HG03139 (cell line): Measurements from ENCODE around the gene MRPL10.
A peak's percentile ranks its signal among the peaks of the same experiment; 100 is the strongest.

Source experiments
- ATAC-seq: cut with Tn5 transposase; IDR thresholded peaks from one replicate; pipeline ENCODE4 v1.9.1; 2021; ENCODE audit not compliant: unreplicated experiment

MRPL10 gene

DNA sequence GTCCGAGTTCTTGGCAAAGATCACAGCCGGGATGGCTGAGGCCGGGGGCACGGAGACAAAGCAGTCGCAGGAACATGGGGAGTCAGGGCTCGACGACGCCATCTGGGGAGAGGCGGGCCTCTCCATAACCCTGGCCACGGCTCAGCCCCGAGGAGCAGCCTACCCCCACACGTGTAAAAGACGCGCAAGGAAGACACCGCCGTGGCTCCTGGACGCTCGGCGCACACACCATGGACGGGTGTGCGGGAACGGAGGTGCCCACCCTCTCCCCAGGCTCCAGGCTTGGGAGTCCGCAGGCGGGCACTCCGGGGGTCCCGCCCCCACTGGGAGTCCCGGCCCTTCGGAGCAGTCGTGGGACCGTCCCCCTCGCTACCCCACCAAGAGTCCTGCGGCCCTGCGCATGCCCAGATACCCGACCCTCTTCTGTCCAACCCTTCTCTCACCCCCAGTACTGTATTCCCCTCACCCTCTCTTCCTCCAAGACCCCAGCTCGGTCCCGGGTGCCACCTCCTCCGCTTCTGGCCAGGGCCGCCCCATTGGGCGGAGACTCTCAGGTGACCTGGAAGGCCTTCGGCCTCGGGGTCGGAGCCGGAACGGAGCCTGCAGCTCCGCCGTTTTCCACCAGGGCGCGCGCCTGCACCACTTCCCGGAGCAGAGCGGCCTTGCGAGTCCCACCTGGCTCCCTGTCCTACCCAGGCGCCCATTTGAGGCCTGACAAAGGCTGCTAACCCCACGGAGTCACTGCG is 9.6 kb upstream of the MRPL10 start, which contains the start of gene SCRN2:
SCRN2 (minus strand) TSS at position 532 of the 746 bp plus-strand sequence; CDS start at position 102, 430 bp downstream.
- ATAC-seq, result peak; percentile 76

DNA sequence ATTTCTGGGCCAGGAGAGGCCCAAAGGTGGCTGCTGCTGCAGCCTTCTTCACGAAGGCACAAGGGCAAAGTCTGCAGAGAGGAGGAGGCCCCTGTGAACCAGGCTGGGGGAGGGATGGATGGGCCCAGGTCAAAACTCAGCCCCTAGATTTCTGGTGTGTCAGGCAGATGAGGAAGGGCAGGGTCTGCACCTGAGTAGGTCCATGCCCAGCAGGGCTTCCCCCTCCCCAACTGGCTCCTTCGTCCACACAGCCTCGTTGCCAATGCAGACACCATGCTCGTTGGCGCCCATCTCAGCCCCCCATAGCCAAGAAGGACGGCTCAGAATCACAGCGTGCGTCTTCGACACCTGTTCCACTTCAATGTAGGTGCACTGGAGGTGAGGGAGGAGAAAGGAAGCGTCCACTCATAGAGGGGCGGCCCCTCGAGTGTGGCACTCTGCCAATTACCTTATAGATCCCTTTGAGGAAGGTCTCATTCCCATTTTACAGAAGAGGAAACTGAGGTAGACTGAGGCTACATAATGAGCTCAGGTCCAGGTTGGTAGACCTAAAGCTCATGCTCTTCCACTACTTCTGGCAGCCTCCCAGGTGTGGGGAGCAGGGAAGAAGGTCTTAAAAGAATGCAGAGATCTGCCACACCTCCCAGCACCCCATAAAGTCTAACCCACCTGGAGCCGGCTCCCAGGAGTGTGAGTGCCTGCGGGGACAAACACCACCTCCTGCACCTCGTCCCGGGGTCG is 8.8 kb upstream of the MRPL10 start:
- ATAC-seq, result no peak

DNA sequence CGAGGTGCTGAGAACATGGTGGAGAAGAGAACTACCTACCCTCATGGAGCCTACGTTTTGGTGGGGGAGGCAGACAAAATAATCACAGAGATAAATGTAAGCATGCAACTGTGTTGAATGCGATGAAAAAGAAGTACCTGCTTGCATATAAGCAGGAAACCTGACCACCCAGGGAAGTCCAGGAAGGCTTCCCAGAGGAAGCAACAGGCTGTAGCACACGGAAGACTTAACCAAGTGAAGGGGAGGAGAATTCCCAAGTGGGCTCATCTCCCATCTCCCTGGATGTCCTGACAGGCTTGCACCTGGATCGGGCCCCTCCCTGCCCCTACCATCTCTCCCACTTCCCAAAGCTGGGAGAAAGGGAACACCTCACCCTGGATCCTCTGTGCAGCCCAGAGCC is 7.7 kb upstream of the MRPL10 start:
- ATAC-seq, result no peak

- no peak for ATAC-seq
Measured at GRCh38 chr17:47838636-47839035, 7.3 kb upstream of the MRPL10 start.

DNA sequence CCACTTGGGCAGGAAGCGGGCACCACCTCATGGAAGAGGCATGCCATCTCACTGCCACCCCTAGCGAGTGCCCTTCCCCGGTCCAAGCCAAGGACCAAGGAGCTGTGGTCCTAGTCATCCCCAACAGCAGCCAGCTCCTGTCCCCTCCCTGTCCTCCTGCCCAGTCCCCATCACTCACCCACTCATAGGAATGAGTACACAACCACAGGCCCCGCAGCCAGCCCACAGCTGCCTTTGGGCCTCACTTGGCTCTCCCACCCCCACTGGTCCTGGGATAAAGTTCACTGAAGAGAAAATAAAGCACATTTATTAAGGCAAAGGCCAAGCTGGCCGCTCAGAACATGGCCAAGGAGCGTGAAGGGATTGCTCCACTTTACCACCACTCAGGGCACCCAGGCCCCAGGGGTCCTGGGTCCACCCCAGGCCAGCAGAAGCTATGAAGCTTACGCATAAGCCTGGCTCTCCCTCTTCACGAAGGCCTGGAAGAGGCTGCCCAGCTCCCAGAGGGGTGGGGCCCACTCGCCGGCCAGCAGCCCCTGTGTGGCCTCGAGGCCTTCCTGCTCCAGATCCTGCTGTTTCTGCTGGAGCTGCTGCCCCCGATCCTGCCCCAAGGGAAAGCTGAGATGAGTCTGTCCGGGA is 6.2 kb upstream of the MRPL10 start:
- ATAC-seq, result no peak

DNA sequence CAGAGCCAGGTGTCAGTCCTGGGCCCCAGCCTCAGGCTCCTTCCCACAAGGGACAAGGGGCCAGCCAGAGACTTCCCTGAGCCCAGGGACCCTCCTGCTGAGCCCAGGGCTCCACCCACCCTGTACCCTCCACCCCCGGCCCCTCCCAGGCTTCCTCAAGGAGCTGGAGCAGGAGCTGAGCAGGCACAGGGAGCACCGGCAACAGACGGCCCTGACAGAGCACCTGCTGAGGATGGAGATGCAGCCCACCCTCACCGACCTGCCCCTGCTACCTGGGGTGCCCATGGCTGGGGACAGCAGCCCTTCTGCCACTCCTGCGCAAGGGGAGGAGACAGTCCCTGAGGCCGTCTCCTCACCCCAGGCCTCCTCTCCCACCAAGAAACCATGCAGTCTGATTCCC is 5.3 kb upstream of the MRPL10 start:
- no peak for ATAC-seq

- no peak for ATAC-seq
Measured at GRCh38 chr17:47834756-47835155, 3.4 kb upstream of the MRPL10 start.

DNA sequence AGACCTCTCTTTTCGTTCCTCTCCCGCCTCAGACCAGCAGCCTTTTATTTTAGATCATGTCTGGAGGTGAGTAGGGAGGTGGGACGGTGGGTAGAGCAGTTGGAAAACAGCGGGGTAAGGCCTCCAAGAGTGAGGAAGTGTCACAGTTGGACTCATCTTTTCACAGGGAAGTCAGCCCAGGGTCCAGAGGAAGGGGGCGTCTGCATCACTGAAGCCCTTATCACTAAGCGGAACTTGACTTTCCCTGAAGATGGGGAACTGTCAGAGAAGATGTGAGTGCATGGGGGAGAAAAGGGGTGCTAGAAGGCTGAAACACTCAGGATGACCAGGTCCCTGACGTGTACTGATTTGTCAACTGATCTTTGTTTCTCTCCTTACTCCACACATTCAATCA is 590 bp upstream of the MRPL10 start:
- no peak for ATAC-seq

DNA sequence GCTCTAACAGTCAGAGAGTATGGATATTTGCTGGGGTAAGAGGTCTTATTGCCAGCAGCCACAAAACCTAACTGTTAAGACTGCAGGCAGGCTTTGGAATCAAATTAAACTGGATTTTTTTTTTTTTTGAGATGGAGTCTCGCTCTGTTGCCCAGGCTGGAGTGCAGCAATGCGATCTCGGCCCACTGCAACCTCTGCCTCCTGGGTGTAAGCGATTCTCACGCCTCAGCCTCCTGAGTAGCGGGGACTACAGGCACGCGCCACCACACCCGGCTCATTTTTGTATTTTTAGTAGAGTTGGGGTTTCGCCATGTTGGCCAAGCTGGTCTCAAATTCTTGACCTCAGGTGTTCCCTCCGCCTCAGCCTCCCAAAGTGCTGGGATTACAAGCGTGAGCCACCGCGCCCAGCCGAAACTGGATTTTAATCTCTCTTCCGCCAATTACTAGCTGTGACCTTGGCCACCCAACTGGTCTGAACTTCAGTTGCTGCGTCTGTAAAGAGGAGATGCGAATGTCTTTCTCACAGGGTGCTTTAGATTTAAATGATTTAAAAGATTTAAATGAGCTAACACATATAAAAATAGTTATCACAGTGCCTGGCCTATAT is 842 bp downstream of the MRPL10 start:
- no peak for ATAC-seq

- no peak for ATAC-seq
Measured at GRCh38 chr17:47829870-47830269, 1.5 kb downstream of the MRPL10 start.

DNA sequence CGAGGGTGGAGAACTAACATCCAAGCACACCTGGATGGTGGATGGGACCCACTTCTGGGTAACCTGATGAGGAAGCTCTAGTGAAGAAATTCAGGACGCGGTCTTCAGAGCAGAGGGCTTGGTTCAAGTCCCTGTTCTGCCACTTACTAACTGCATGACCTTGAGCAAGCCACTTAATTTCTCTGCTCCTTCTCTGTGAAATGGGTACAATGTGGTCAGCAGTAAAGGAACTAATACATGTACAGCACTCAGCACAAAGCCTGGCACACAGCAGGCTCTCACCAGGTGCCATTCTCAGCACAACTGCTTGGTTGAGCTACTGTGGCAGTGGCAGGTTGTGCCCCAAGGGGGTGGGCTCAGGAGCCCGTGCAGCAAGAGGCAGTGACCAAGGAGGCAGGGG is 7.8 kb downstream of the MRPL10 start:
- no peak for ATAC-seq

DNA sequence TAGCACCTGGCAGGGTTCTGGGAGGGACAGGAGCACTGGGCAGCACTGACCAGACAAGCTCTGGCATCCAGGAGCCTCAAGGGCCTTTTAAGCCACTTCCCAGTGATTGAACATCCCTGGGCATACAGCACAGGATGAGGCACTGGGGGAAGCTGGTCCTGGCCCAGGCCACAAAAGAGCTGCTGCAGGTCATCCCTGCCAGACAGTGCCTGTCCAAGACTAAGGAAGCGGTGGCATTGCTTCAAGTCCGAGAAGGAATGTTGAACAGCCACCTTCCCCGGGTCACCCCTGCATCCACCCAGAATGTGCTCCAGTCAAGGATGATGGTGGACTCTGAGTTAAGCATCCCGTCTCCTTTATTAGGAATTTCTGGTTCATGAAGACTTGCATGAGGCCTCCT is 8.6 kb downstream of the MRPL10 start:
- ATAC-seq, result no peak

- ATAC-seq, result peak; percentile 76
Measured at GRCh38 chr17:47821424-47822391, 9.6 kb downstream of the MRPL10 start, which contains the start of gene OSBPL7. TSS of gene OSBPL7 (minus strand) at chr17:47821794. CDS start at chr17:47820278, 1,516 bp downstream.

DNA sequence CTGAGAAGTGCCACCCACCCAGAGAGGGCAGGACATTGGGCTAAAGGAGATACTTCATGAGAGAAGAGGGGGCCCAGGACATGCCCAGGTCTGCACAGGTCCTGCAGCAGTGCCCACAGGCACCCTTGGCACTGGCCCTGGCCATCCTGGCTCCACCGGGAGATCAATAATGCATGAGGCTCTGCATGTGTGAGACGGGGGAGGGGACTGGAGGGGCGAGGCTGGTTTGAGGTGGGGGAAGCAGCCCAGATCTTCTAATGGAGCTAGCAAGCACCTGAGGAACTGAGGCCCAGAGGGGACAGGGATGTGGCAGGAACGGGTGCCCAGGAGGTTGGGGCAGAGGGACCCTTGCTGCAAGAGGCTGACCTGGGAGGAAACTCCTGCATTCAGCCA is 10.3 kb downstream of the MRPL10 start:
- no peak for ATAC-seq

GRCh38 chr17:47820033-47820789 is 11.1 kb downstream of the MRPL10 start:
- no peak for ATAC-seq

DNA sequence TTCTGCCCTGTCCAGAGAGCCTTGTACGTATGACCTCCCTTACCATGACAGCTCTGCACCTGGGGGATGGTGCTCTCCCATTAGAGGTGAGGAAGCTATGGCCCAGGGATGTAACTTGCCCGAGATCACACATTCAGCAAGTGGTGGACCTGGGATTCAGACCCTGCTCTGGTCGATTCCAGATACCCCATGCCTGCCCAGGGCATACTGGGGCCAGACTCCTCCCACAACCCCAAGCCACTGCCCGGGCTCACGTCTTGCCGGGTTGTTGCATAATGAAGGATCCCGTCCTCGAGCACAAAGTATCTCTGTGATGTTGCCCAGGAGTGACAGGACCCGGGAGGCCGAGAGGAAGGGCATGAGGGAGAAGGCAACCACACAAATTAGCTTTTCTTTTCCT is 11.9 kb downstream of the MRPL10 start:
- ATAC-seq, result no peak

DNA sequence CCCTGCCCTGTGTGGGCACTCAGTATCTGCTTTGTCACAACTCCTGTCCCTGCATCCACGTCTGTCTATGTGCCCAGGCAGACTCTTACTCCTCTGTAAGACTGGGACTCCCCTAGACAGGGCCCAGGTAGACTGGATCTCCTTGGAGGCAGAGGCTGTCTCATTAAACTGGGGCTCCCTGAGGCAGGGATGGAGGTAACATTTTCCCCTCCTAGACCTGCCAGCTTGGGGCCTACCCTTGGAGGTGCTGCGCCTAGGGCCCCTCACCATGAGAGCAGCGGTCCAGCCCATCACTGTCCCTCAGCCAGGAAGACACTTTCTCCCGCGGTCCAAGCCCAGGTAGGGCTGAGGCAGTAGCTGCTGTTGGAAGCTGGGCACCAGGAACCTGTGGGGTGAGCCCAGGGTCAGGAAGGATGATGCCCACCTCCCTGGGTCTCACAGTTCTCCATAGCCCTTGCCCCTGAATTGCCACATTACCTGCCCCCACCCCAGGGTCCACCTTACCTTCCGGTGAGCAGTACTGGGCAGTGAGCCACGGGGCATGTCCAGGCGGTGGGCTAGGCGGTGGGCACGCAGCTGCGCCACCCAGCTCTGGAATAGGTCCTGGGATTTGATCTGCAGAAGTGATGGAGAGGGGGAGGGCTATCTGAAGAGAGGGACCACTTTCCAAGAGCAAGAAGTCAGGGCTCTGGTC is 13.2 kb downstream of the MRPL10 start:
- ATAC-seq, result no peak

- no peak for ATAC-seq
Measured at GRCh38 chr17:47816947-47817346, 14.4 kb downstream of the MRPL10 start.
